H1 (cell line): ENCODE results near the gene PPARA. TPM values are rescaled to one million over a fixed set of nuclear protein-coding genes. Genes with fewer than 3 reads are reported as not detected.

Source experiments
- EGR1 ChIP-seq: IDR thresholded peaks from 2 replicates; pipeline ENCODE4 v1.6.1; 2011; ENCODE audit warnings: low read depth, low read length, borderline replicate concordance
- MAFK ChIP-seq: IDR thresholded peaks from 2 replicates; pipeline ENCODE4 v1.6.1; 2012; ENCODE audit warnings: low read depth, mild to moderate bottlenecking, improper control_type of control experiment, low read length
- NANOG ChIP-seq: IDR thresholded peaks from 2 replicates; pipeline ENCODE4 v1.6.1; 2011; ENCODE audit warnings: low read length, low read depth, mild to moderate bottlenecking, inconsistent platforms; ENCODE audit not compliant: insufficient read depth, poor library complexity, severe bottlenecking
- RBBP5 ChIP-seq: IDR thresholded peaks from 2 replicates; pipeline ENCODE4 v1.7.1; 2012; ENCODE audit warnings: low read depth, mild to moderate bottlenecking, inconsistent platforms, low read length, moderate library complexity, borderline replicate concordance
- RNF2 ChIP-seq: fragments of 200-900, 300-1000 bp; sonication (generic); IDR thresholded peaks from 2 replicates; pipeline ENCODE4 v1.7.1; 2016; ENCODE audit warnings: borderline replicate concordance, low read depth, mild to moderate bottlenecking, antibody characterized with exemption, low read length; ENCODE audit not compliant: poor library complexity, severe bottlenecking; ENCODE audit errors: missing control alignments
- SIX5 ChIP-seq: IDR thresholded peaks from 2 replicates; pipeline ENCODE4 v1.6.1; 2011; ENCODE audit warnings: mild to moderate bottlenecking, low read depth, low read length
- ZNF274 ChIP-seq: IDR thresholded peaks from 2 replicates; pipeline ENCODE4 v1.7.0; 2012; ENCODE audit warnings: low read length, borderline replicate concordance; ENCODE audit errors: extremely low read depth
- polyA plus RNA-seq, 7 experiments: library from polyadenylated mRNA; depleted of rRNA in 3 of 7; stranded (reverse) in 5 of 7; unstranded in 2 of 7; fragments of >200 nt in 5 of 7; fragments of 200-250 nt in 2 of 7; gene quantifications; 1 replicate in 5 of 7; 2 replicates in 1 of 7; 4 replicates in 1 of 7; pipeline versions ENCODE4 v1.2.1 to v1.2.3, GENCODE V29; 2011 to 2013; ENCODE audit warnings: missing spikeins in 2 of 7, mixed read lengths in 2 of 7
- total RNA-seq: library from RNA; stranded (reverse); fragmentation: NEBNext Ultra II Directional; extraction: Animal tissue kit (Norgen Biotek cat#: 25700); gene quantifications from 2 replicates; pipeline ENCODE4 v1.2.1, GENCODE V29; 2021
- TF ChIP-seq, protein P1 (sequence below): IDR thresholded peaks from 2 replicates; pipeline ENCODE4 v1.6.1; 2011; ENCODE audit warnings: low read depth, mild to moderate bottlenecking, low read length; ENCODE audit not compliant: insufficient read depth
- TF ChIP-seq, protein P2 (sequence below): fragments of 300-600 bp; sonication (generic); IDR thresholded peaks from 2 replicates; pipeline ENCODE4 v1.7.1; 2012; ENCODE audit warnings: low read length, moderate library complexity, mild to moderate bottlenecking, inconsistent platforms; ENCODE audit not compliant: insufficient replicate concordance

The PPARA gene
- total and polyA plus RNA-seq, 2 of the 8 experiments (the other 6 are each of a cell fraction or from before 2014, with no cell fraction given): 3.1 to 8.2 TPM

GRCh38 chr22:46201059-46201757, 50.9 kb downstream of the PPARA start (continued):
- no peak for TF ChIP-seq MAFK
- TF ChIP-seq SIX5: no peak
- TF ChIP-seq, protein P1, sequence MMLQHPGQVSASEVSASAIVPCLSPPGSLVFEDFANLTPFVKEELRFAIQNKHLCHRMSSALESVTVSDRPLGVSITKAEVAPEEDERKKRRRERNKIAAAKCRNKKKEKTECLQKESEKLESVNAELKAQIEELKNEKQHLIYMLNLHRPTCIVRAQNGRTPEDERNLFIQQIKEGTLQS: no peak
- TF ChIP-seq, protein P2, sequence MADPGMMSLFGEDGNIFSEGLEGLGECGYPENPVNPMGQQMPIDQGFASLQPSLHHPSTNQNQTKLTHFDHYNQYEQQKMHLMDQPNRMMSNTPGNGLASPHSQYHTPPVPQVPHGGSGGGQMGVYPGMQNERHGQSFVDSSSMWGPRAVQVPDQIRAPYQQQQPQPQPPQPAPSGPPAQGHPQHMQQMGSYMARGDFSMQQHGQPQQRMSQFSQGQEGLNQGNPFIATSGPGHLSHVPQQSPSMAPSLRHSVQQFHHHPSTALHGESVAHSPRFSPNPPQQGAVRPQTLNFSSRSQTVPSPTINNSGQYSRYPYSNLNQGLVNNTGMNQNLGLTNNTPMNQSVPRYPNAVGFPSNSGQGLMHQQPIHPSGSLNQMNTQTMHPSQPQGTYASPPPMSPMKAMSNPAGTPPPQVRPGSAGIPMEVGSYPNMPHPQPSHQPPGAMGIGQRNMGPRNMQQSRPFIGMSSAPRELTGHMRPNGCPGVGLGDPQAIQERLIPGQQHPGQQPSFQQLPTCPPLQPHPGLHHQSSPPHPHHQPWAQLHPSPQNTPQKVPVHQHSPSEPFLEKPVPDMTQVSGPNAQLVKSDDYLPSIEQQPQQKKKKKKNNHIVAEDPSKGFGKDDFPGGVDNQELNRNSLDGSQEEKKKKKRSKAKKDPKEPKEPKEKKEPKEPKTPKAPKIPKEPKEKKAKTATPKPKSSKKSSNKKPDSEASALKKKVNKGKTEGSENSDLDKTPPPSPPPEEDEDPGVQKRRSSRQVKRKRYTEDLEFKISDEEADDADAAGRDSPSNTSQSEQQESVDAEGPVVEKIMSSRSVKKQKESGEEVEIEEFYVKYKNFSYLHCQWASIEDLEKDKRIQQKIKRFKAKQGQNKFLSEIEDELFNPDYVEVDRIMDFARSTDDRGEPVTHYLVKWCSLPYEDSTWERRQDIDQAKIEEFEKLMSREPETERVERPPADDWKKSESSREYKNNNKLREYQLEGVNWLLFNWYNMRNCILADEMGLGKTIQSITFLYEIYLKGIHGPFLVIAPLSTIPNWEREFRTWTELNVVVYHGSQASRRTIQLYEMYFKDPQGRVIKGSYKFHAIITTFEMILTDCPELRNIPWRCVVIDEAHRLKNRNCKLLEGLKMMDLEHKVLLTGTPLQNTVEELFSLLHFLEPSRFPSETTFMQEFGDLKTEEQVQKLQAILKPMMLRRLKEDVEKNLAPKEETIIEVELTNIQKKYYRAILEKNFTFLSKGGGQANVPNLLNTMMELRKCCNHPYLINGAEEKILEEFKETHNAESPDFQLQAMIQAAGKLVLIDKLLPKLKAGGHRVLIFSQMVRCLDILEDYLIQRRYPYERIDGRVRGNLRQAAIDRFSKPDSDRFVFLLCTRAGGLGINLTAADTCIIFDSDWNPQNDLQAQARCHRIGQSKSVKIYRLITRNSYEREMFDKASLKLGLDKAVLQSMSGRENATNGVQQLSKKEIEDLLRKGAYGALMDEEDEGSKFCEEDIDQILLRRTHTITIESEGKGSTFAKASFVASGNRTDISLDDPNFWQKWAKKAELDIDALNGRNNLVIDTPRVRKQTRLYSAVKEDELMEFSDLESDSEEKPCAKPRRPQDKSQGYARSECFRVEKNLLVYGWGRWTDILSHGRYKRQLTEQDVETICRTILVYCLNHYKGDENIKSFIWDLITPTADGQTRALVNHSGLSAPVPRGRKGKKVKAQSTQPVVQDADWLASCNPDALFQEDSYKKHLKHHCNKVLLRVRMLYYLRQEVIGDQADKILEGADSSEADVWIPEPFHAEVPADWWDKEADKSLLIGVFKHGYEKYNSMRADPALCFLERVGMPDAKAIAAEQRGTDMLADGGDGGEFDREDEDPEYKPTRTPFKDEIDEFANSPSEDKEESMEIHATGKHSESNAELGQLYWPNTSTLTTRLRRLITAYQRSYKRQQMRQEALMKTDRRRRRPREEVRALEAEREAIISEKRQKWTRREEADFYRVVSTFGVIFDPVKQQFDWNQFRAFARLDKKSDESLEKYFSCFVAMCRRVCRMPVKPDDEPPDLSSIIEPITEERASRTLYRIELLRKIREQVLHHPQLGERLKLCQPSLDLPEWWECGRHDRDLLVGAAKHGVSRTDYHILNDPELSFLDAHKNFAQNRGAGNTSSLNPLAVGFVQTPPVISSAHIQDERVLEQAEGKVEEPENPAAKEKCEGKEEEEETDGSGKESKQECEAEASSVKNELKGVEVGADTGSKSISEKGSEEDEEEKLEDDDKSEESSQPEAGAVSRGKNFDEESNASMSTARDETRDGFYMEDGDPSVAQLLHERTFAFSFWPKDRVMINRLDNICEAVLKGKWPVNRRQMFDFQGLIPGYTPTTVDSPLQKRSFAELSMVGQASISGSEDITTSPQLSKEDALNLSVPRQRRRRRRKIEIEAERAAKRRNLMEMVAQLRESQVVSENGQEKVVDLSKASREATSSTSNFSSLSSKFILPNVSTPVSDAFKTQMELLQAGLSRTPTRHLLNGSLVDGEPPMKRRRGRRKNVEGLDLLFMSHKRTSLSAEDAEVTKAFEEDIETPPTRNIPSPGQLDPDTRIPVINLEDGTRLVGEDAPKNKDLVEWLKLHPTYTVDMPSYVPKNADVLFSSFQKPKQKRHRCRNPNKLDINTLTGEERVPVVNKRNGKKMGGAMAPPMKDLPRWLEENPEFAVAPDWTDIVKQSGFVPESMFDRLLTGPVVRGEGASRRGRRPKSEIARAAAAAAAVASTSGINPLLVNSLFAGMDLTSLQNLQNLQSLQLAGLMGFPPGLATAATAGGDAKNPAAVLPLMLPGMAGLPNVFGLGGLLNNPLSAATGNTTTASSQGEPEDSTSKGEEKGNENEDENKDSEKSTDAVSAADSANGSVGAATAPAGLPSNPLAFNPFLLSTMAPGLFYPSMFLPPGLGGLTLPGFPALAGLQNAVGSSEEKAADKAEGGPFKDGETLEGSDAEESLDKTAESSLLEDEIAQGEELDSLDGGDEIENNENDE: no peak
- no peak for TF ChIP-seq ZNF274
- TF ChIP-seq RNF2: no peak
- TF ChIP-seq EGR1: no peak
- 0 out of 2 replicates have a peak, but pooled peaks have one; percentile 67 for TF ChIP-seq RBBP5
- peak; percentile 68 for TF ChIP-seq NANOG
